ENCODE measurements around the gene OR2T3. TPM values are rescaled to one million over a fixed set of nuclear protein-coding genes. Genes with fewer than 3 reads are reported as not detected.
"Not testable (repeated sequence)": the region's sequence is repeated elsewhere in the genome, so short reads cannot be mapped to it uniquely, and the experiment has no call there.

The OR2T3 gene
- total RNA-seq, 1 experiment from 2014 or later = not detected

DNA sequence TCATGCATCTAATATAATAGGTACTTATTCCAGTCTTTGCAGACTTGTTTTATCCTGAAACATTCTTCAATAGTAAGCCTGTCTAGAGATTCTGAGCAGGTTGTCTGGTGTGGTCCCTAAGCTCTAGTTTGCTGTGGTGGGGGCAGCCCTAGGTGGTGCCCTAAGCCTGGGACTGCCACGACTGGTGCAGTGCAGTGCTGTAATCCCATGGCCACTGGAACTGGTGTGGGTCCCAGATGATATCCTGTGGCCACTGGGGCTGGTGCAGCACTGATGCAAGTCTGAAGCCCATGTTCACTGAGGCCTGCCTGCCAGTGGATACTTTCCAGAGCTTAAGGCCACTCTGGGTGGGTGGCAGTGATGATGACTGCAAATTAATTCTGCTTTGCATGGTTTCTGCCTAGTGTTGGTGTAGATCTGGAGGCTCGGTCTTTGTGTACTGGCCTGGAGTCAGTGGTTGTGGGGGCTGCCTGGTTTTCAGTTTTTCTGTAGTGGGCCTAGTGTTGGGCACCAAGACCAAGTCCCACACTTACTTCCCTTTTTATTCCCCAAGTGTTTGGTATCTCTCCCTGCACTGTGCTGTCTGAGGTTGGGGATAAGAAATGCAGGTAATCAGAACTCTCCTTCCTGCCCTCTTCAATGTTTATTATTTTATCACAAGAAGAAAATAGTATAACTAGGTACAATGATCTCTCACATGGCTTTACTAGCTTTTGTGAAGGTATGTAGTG lies 27.3 kb downstream of the OR2T3 start:
- H3K9me3 ChIP-seq (ENCODE audit: low read depth, low read length, poor library complexity, severe bottlenecking); H3K27ac ChIP-seq (ENCODE audit: low read depth, low read length, poor library complexity, severe bottlenecking); H3K4me3 ChIP-seq (ENCODE audit: low read depth, low read length, poor library complexity, severe bottlenecking); DNase-seq (ENCODE audit: low spot score); intact Hi-C loops (cut with micrococcal nuclease; ENCODE audit: unreplicated experiment); BruUV-seq (replicated peaks); POLR2A ChIA-PET (ENCODE audit: low non-redundant PET); H3K4me1 ChIP-seq (ENCODE audit: insufficient read depth, low read length, poor library complexity, severe bottlenecking); H3K27me3 ChIP-seq (replicated peaks; ENCODE audit: insufficient read depth, low read depth, low read length, poor library complexity); H3K36me3 ChIP-seq (ENCODE audit: insufficient read depth, low read length, poor library complexity, severe bottlenecking); CTCF ChIA-PET: not testable (repeated sequence)

DNA sequence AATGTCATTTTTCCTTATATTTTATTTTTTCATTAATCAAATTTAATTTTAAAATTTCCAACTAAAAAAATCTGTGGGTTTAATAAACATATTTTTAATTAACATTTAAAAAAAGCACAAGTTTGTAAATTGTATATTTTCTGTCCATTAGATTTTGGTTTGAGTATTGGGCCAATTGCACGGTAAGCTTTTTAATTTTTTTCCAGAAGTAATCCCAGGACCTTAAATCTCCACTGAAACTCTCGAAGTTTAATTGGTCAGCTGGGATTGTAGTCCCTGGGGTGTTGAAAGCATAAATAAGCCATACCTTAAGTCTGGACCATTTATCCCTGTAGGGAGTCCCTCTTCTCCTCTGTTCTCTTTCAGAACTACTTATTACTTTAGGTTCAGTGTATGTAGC lies 34.6 kb downstream of the OR2T3 start, which contains the start of gene OR2G6:
TSS of gene OR2G6 (plus strand) at position 301 of the 400 bp plus-strand sequence. CDS start 13,574 bp downstream, outside the sequence.
- CTCF ChIA-PET; H3K4me1 ChIP-seq (ENCODE audit: insufficient read depth, low read length, poor library complexity, severe bottlenecking); H3K36me3 ChIP-seq (ENCODE audit: insufficient read depth, low read length, poor library complexity, severe bottlenecking); BruUV-seq (replicated peaks); H3K27ac ChIP-seq (ENCODE audit: low read depth, low read length, poor library complexity, severe bottlenecking); H3K27me3 ChIP-seq (replicated peaks; ENCODE audit: insufficient read depth, low read depth, low read length, poor library complexity); intact Hi-C loops (cut with micrococcal nuclease; ENCODE audit: unreplicated experiment); H3K9me3 ChIP-seq (ENCODE audit: low read depth, low read length, poor library complexity, severe bottlenecking); DNase-seq (ENCODE audit: low spot score); H3K4me3 ChIP-seq (ENCODE audit: low read depth, low read length, poor library complexity, severe bottlenecking); POLR2A ChIA-PET (ENCODE audit: low non-redundant PET): not testable (repeated sequence)

DNA sequence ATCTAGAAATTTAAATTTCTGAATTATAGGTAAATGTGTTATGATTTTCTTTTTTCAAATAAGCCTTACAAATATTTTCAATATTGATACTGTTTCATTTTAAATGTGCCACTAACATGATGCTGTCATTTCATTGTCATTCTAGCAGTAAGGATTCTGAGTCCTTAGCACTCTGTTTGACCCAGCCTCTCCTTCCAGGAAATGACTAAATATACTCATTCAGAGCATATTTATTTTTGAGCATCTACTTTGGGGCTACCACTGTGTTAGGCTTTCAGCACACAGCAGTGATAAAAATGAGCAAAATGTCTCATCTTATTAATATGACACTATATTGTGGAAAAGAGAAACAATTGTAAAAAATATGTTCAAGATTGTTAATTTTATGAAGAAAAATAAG lies 37.1 kb downstream of the OR2T3 start:
- H3K27me3 ChIP-seq (replicated peaks; ENCODE audit: insufficient read depth, low read depth, low read length, poor library complexity); H3K36me3 ChIP-seq (ENCODE audit: insufficient read depth, low read length, poor library complexity, severe bottlenecking); H3K9me3 ChIP-seq (ENCODE audit: low read depth, low read length, poor library complexity, severe bottlenecking); H3K4me1 ChIP-seq (ENCODE audit: insufficient read depth, low read length, poor library complexity, severe bottlenecking); H3K4me3 ChIP-seq (ENCODE audit: low read depth, low read length, poor library complexity, severe bottlenecking); H3K27ac ChIP-seq (ENCODE audit: low read depth, low read length, poor library complexity, severe bottlenecking); CTCF ChIA-PET; POLR2A ChIA-PET (ENCODE audit: low non-redundant PET); BruUV-seq (replicated peaks); intact Hi-C loops (cut with micrococcal nuclease; ENCODE audit: unreplicated experiment); DNase-seq (ENCODE audit: low spot score): not testable (repeated sequence)

DNA sequence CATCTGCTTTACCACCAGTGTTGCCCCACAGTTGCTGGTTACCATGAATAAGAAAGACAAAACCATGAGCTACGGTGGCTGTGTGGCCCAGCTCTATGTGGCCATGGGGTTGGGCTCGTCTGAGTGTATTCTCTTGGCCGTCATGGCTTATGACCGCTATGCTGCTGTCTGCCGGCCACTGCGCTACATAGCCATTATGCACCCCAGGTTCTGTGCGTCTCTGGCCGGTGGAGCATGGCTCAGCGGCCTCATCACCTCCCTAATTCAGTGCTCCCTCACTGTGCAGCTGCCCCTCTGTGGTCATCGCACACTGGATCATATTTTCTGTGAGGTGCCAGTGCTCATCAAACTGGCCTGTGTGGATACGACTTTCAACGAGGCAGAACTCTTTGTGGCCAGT lies 48.7 kb downstream of the OR2T3 start:
- H3K27me3 ChIP-seq (replicated peaks; ENCODE audit: insufficient read depth, low read depth, low read length, poor library complexity) = no peaks in the 10 kb centered on the region
- H3K36me3 ChIP-seq (ENCODE audit: insufficient read depth, low read length, poor library complexity, severe bottlenecking) = no peaks in the 10 kb centered on the region
- intact Hi-C loops (cut with micrococcal nuclease; ENCODE audit: unreplicated experiment) = no loop called here
- ChIA-PET CTCF (no interaction called here), POLR2A (ENCODE audit: low non-redundant PET) (no interaction called here)
- no peaks in the 10 kb centered on the region for H3K4me1 ChIP-seq (ENCODE audit: insufficient read depth, low read length, poor library complexity, severe bottlenecking)
- no peaks in the 10 kb centered on the region for H3K9me3 ChIP-seq (ENCODE audit: low read depth, low read length, poor library complexity, severe bottlenecking)
- no peak for DNase-seq (ENCODE audit: low spot score)
- TF ChIP-seq EZH2 (IDR thresholded peaks at IDR 0.05; ENCODE audit: borderline replicate concordance, low read depth, low read length, poor library complexity, severe bottlenecking) = no peak
- TF ChIP-seq, protein P1, sequence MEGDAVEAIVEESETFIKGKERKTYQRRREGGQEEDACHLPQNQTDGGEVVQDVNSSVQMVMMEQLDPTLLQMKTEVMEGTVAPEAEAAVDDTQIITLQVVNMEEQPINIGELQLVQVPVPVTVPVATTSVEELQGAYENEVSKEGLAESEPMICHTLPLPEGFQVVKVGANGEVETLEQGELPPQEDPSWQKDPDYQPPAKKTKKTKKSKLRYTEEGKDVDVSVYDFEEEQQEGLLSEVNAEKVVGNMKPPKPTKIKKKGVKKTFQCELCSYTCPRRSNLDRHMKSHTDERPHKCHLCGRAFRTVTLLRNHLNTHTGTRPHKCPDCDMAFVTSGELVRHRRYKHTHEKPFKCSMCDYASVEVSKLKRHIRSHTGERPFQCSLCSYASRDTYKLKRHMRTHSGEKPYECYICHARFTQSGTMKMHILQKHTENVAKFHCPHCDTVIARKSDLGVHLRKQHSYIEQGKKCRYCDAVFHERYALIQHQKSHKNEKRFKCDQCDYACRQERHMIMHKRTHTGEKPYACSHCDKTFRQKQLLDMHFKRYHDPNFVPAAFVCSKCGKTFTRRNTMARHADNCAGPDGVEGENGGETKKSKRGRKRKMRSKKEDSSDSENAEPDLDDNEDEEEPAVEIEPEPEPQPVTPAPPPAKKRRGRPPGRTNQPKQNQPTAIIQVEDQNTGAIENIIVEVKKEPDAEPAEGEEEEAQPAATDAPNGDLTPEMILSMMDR (conservative IDR thresholded peaks at IDR 0.05; ENCODE audit: low read depth, low read length) = no peak
- H3K4me3 ChIP-seq (ENCODE audit: low read depth, low read length, poor library complexity, severe bottlenecking) = no peak overlapping the region
- BruUV-seq (replicated peaks) = no TSS peak
- H3K27ac ChIP-seq (ENCODE audit: low read depth, low read length, poor library complexity, severe bottlenecking) = no peak overlapping the region

Other genes with a start within 250 kb of the OR2T3 start
- 0.11 and 0.13 TPM in 2 replicates for gene OR2M4, start 241.9 kb upstream of the OR2T3 start, total RNA-seq (2021)
- gene OR2T33, start 195.4 kb upstream of the OR2T3 start, total RNA-seq (2021) = not detected in 2 replicates
- gene OR2T12, start 169.9 kb upstream of the OR2T3 start, total RNA-seq (2021) = not detected in 2 replicates
- gene OR2M7, start 148.8 kb upstream of the OR2T3 start, total RNA-seq (2021) = not detected in 2 replicates
- gene OR14C36, start 124.6 kb upstream of the OR2T3 start, total RNA-seq (2021) = not detected in 2 replicates
- not detected in 2 replicates for gene OR2T4, start 111.7 kb upstream of the OR2T3 start, total RNA-seq (2021)
- not detected in 2 replicates for gene OR2T6, start 97.6 kb upstream of the OR2T3 start, total RNA-seq (2021)
- gene OR2T1, start 70.3 kb upstream of the OR2T3 start, total RNA-seq (2021) = not detected in 2 replicates
- not detected in 2 replicates for gene OR2T2, start 27.7 kb upstream of the OR2T3 start, total RNA-seq (2021)
- not detected in 2 replicates for gene OR2T5, start 15.2 kb downstream of the OR2T3 start, total RNA-seq (2021)
- not detected in 2 replicates for gene OR2G6, start 34.7 kb downstream of the OR2T3 start, total RNA-seq (2021)
- not detected in 2 replicates for gene OR2T29, start 89.4 kb downstream of the OR2T3 start, total RNA-seq (2021)
- gene OR2T34, start 101.4 kb downstream of the OR2T3 start, total RNA-seq (2021) = not detected in 2 replicates
- gene OR2T10, start 124.3 kb downstream of the OR2T3 start, total RNA-seq (2021) = not detected in 2 replicates
- gene OR2T11, start 161.7 kb downstream of the OR2T3 start, total RNA-seq (2021) = not detected in 2 replicates
- not detected in 2 replicates for gene OR2T35, start 171.9 kb downstream of the OR2T3 start, total RNA-seq (2021)
- not detected in 2 replicates for gene OR2T27, start 182.2 kb downstream of the OR2T3 start, total RNA-seq (2021)
- not detected in 2 replicates for gene OR14I1, start 229.4 kb downstream of the OR2T3 start, total RNA-seq (2021)